Measurements from ENCODE around the gene LGALS9C.
"Not testable (repeated sequence)": the region's sequence is repeated elsewhere in the genome, so short reads cannot be mapped to it uniquely, and the experiment has no call there.

Gene LGALS9C

GRCh38 chr17:18530405-18530804, 53.8 kb downstream of the LGALS9C start:
- DNase-seq (ENCODE audit: low spot score), result not testable (repeated sequence)

DNA sequence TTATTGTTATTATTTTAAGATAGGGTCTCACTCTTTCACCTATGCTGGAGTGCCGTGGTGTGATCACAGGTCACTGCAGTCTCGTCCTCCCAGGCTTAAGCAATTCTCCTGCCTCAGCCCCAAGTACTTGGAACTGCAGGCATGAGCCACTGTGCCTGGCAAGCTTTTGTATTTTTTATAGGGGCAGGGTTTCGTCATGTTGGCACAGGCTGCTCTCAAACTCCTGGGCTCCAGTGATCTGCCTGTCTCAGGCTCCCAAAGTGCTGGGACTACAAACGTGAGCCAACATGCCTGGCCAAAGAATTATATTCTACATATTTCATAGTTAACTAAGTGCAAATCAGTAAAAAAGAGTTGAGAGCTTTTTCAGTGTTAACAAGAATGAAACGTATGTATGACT, 65.6 kb downstream of the LGALS9C start:
- not testable (repeated sequence) for DNase-seq (ENCODE audit: low spot score)

GRCh38 chr17:18542907-18543306, 66.3 kb downstream of the LGALS9C start:
- DNase-seq (ENCODE audit: low spot score), result not testable (repeated sequence)

Data from CD4-positive, alpha-beta T cell treated with Interleukin-15 for 4 hours (primary cell).